GM12878 (cell line): ENCODE data around the gene ZBTB18. TPM values are rescaled to one million over a fixed set of nuclear protein-coding genes. Genes with fewer than 3 reads are reported as not detected.

Experiments
- ATAC-seq: fragments of 200-7000 bp; cut with Tn5 transposase; 3 replicates; pipeline ENCODE4 v1.9.1; 2020; ENCODE audit warnings: mild to moderate bottlenecking, moderate library complexity
- BruUV-seq: library from RNA; stranded (reverse); fragments of 400-500 nt; replicated peaks from 2 replicates; lab custom pipeline; 2021; lab: Mats Ljungman, UMichigan
- CTCF ChIA-PET: fragments of 300-600 bp; sonication (Branson Sonifier 250); formaldehyde crosslinking; extraction: SDS; loops from one replicate; lab custom pipeline; 2021; ENCODE audit warnings: inconsistent platforms; lab: Yijun Ruan, JAX
- POLR2A ChIA-PET: fragments of 350-600 bp; formaldehyde crosslinking; extraction: SDS; loops from one replicate; lab custom pipeline; 2021; ENCODE audit warnings: inconsistent platforms; lab: Charles Lee
- RAD21 ChIA-PET: fragments of 300-600 bp; sonication (Branson Sonifier 250); formaldehyde crosslinking; loops from one replicate; lab custom pipeline; 2023; ENCODE audit warnings: antibody characterized with exemption; ENCODE audit not compliant: unreplicated experiment; lab: Charles Lee
- SMC1A ChIA-PET: fragments of 300-600 bp; sonication (Branson Sonifier 250); formaldehyde crosslinking; loops from one replicate; lab custom pipeline; 2023; ENCODE audit not compliant: unreplicated experiment, uncharacterized antibody; lab: Charles Lee
- DNase-seq: peaks from one replicate; pipeline ENCODE4 v3.0.0-alpha.2; 2011; ENCODE audit warnings: low read depth, low spot score
- FAIRE-seq: peaks from 3 replicates; lab custom pipeline; 2011; peaks lifted over from hg19 to GRCh38; lab: Jason Lieb, UNC
- H2AFZ ChIP-seq: 2 replicates; pipeline ENCODE4 v1.6.0; 2011; ENCODE audit warnings: low read depth, low read length, control low read depth; ENCODE audit not compliant: control insufficient read depth
- H3K27ac ChIP-seq: 2 replicates; pipeline ENCODE4 v1.5.1; 2011; ENCODE audit warnings: control low read depth; ENCODE audit not compliant: control insufficient read depth, insufficient read depth
- H3K27me3 ChIP-seq, 2 experiments: replicated peaks in 1 of 2; 2 replicates each; pipeline versions ENCODE4 v1.6.0 to v1.6.1; 2011; ENCODE audit warnings: low read length in 1 of 2; ENCODE audit not compliant: control insufficient read depth in 2 of 2, insufficient read depth in 2 of 2
- H3K36me3 ChIP-seq, 2 experiments: 2 replicates each; pipeline ENCODE4 v1.5.1; 2011; ENCODE audit warnings: low read length in 1 of 2; ENCODE audit not compliant: control insufficient read depth in 2 of 2, insufficient read depth in 2 of 2
- H3K4me1 ChIP-seq: 2 replicates; pipeline ENCODE4 v1.6.1; 2011; ENCODE audit warnings: mild to moderate bottlenecking, low read length, moderate library complexity, mixed read lengths; ENCODE audit not compliant: control insufficient read depth, insufficient read depth
- H3K4me2 ChIP-seq: 2 replicates; pipeline ENCODE4 v1.6.0; 2011; ENCODE audit warnings: control low read depth; ENCODE audit not compliant: control insufficient read depth, insufficient read depth
- H3K4me3 ChIP-seq: fragments of 200-600 bp; sonication (generic); 2 replicates; pipeline ENCODE4 v1.5.1; 2016
- H3K79me2 ChIP-seq: 2 replicates; pipeline ENCODE4 v1.6.0; 2011; ENCODE audit warnings: low read length; ENCODE audit not compliant: control insufficient read depth, insufficient read depth
- H3K9ac ChIP-seq: 2 replicates; pipeline ENCODE4 v1.8.0; 2011; ENCODE audit warnings: low read length, control low read depth, mixed read lengths; ENCODE audit not compliant: control insufficient read depth, insufficient read depth
- H3K9me3 ChIP-seq: replicated peaks from 3 replicates; pipeline ENCODE4 v1.5.1; 2011; ENCODE audit warnings: mild to moderate bottlenecking, low read length; ENCODE audit not compliant: control insufficient read depth, insufficient read depth
- H4K20me1 ChIP-seq: 2 replicates; pipeline ENCODE4 v1.6.0; 2011; ENCODE audit not compliant: control insufficient read depth, insufficient read depth
- BCL11A ChIP-seq: IDR thresholded peaks from 2 replicates; pipeline ENCODE4 v1.6.1; 2011; ENCODE audit warnings: low read depth, low read length
- EP300 ChIP-seq, 2 experiments: fragments of 150-350 bp in 1 of 2; IDR thresholded peaks; 2 replicates each; pipeline ENCODE4 v1.6.1; 2011 to 2012; ENCODE audit warnings: low read depth in 2 of 2, low read length in 2 of 2, borderline replicate concordance in 1 of 2, improper control_type of control experiment in 1 of 2, inconsistent platforms in 1 of 2; ENCODE audit not compliant: control insufficient read depth in 1 of 2
- EZH2 ChIP-seq: IDR thresholded peaks from 2 replicates; pipeline ENCODE4 v1.6.1; 2012; ENCODE audit warnings: low read depth, mild to moderate bottlenecking, control low read depth, inconsistent platforms, low read length, borderline replicate concordance; ENCODE audit not compliant: control insufficient read depth
- IKZF1 ChIP-seq: fragments of 450-650 bp; conservative IDR thresholded peaks from 2 replicates; pipeline ENCODE4 v1.6.1; 2017; ENCODE audit warnings: antibody characterized with exemption, mild to moderate bottlenecking
- IKZF2 ChIP-seq, 2 experiments: fragments of 450-650 bp; IDR thresholded peaks; 2 replicates each; pipeline ENCODE4 v1.6.1; 2017; ENCODE audit warnings: mild to moderate bottlenecking in 2 of 2, moderate library complexity in 2 of 2
- JUNB ChIP-seq: IDR thresholded peaks from 2 replicates; pipeline ENCODE4 v1.6.1; 2016; ENCODE audit warnings: antibody characterized with exemption, mild to moderate bottlenecking
- MTA2 ChIP-seq: fragments of 450-650 bp; IDR thresholded peaks from 2 replicates; pipeline ENCODE4 v1.6.1; 2016; ENCODE audit warnings: low read depth, mild to moderate bottlenecking, moderate library complexity
- NR2C1 ChIP-seq: fragments of 450-650 bp; IDR thresholded peaks from 2 replicates; pipeline ENCODE4 v1.6.1; 2017; ENCODE audit warnings: antibody characterized with exemption, mild to moderate bottlenecking, moderate library complexity
- SMC3 ChIP-seq: IDR thresholded peaks from 2 replicates; pipeline ENCODE4 v1.6.1; 2011; ENCODE audit warnings: low read length, improper control_type of control experiment, borderline replicate concordance
- WGBS: methylation state at CpG from one replicate; pipeline ENCODE4 v1.1.6; 2016; ENCODE audit warnings: low lambda C conversion rate; ENCODE audit not compliant: insufficient replicate concordance, insufficient coverage; ENCODE audit errors: missing lambda C conversion rate; 5-methylcytosine and 5-hydroxymethylcytosine counted together
- in situ Hi-C: fragments of 300-500 bp; cut with MboI; formaldehyde crosslinking; loops from 9 replicates; pipeline ENCODE4 v1.14.3; 2018; ENCODE audit warnings: mixed read lengths
- intact Hi-C: fragments of 100-400 bp; cut with micrococcal nuclease; formaldehyde crosslinking; loops from one replicate; pipeline ENCODE4 v1.14.2; 2022; ENCODE audit not compliant: unreplicated experiment
- polyA plus RNA-seq, 11 experiments: library from polyadenylated mRNA; depleted of rRNA in 4 of 11; unstranded in 6 of 11; stranded (reverse) in 5 of 11; fragments of >200 nt; fragmentation: Nextera tagmentation in 4 of 11; fragmentation: Illumina TruSeq in 1 of 11; extraction: Ambion mirVana in 4 of 11; extraction: Trizol in 1 of 11; gene quantifications; 1 replicate in 1 of 11; 2 replicates in 10 of 11; pipeline versions ENCODE4 v1.2.1 to v1.2.3, GENCODE V29; 2011 to 2016; ENCODE audit warnings: inconsistent platforms in 2 of 11, missing spikeins in 2 of 11, low read depth in 1 of 11
- total RNA-seq, 4 experiments: library from RNA; depleted of rRNA in 3 of 4; stranded (reverse); fragments of >200 nt in 3 of 4; fragmentation: Illumina TruSeq in 1 of 4; extraction: Trizol in 1 of 4; gene quantifications; 2 replicates each; pipeline versions ENCODE4 v1.2.1 to v1.2.3, GENCODE V29; 2013 to 2021
- TF ChIP-seq, protein P1 (sequence below): IDR thresholded peaks from 2 replicates; pipeline ENCODE4 v1.6.1; 2012; ENCODE audit warnings: low read depth, low read length, improper control_type of control experiment

The ZBTB18 gene
- total and polyA plus RNA-seq, 10 of the 15 experiments (the other 5 are each of a cell fraction or from before 2014, with no cell fraction given) = 0.27 to 8.6 (median 6.1) TPM

DNA sequence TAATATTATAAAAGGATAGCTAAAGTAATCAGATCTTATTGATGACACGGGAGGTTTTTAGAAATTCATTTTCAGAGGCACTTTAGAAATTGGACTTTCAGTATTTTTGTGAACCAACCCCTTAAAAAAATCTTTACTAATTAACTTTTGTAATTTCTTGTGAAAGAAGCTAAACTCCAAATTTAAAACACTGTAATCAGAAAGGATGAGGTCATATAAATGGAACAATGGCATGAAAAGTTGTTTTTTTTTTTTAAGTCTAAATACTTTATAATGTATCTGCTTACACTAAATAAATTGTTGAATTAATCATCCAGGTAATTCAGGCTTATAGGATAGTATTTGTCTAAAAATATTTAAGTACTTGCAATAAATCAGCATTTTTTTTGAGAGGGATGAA, 9.0 kb downstream of the ZBTB18 start (continued):
- TF ChIP-seq, protein P1, sequence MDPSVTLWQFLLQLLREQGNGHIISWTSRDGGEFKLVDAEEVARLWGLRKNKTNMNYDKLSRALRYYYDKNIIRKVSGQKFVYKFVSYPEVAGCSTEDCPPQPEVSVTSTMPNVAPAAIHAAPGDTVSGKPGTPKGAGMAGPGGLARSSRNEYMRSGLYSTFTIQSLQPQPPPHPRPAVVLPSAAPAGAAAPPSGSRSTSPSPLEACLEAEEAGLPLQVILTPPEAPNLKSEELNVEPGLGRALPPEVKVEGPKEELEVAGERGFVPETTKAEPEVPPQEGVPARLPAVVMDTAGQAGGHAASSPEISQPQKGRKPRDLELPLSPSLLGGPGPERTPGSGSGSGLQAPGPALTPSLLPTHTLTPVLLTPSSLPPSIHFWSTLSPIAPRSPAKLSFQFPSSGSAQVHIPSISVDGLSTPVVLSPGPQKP = no peak
- TF ChIP-seq IKZF2 (IDR thresholded peaks at IDR 0.05) = no peak
- no peak for TF ChIP-seq SMC3
- TF ChIP-seq IKZF1 = no peak
- no peak for TF ChIP-seq JUNB
- no peak for TF ChIP-seq NR2C1
- TF ChIP-seq EZH2 = no peak
- TF ChIP-seq, all 136 proteins: peak for 0

- ChIA-PET SMC1A (interaction anchor here (0.7 to 7.3 kb wide), 5 partner anchors 9 to 26 kb away, joined by 4 to 45 read pairs (median 5); partner anchors contain the start of gene ZBTB18), RAD21 (interaction anchor here (0.8 to 3.4 kb wide), 3 partner anchors 9 to 84 kb away, joined by 3 to 15 read pairs (median 6); partner anchors contain the start of gene ZBTB18), CTCF (interaction anchor here (0.8 to 1.4 kb wide), 3 partner anchors 9 to 312 kb away, joined by 3 read pairs; partner anchors contain the start of gene ZBTB18), POLR2A (interaction anchor here (1.8 to 2.1 kb wide), 2 partner anchors 9 to 12 kb away, joined by 5 to 11 read pairs; partner anchors contain the start of gene ZBTB18)
- TF ChIP-seq EP300 (IDR thresholded peaks at IDR 0.05; ENCODE audit: borderline replicate concordance in 1 of 2, control insufficient read depth in 1 of 2, low read depth in 2 of 2, low read length in 2 of 2) = 0 out of 4 replicates have a peak, but pooled peaks of 1 of the 2 experiments have one; percentile 12
- no peak for TF ChIP-seq BCL11A
- peak; percentile 45; the same call in 1 of the 2 replicates for TF ChIP-seq MTA2
- FAIRE-seq (no peak), ATAC-seq (peak; percentile 74), DNase-seq (no peak)
- no peak overlapping the region for H3K4me3 ChIP-seq
- H3K27ac ChIP-seq = no peak overlapping the region
- 82% methylated on average over 2 of the region's 2 CpGs for WGBS
- BruUV-seq = no TSS peak
- H3K4me1 ChIP-seq = no peaks in the 10 kb centered on the region
- intact Hi-C loops (no loop called here), in situ Hi-C loops (no loop called here)
- no peak overlapping the region for H3K4me2 ChIP-seq
- H3K79me2 ChIP-seq = no peaks in the 10 kb centered on the region
- no peaks in the 10 kb centered on the region for H3K27me3 ChIP-seq
- H3K36me3 ChIP-seq = no peaks in the 10 kb centered on the region
- no peaks in the 10 kb centered on the region for H3K9me3 ChIP-seq
- H2AFZ ChIP-seq = no peak overlapping the region
- no peak overlapping the region for H3K9ac ChIP-seq
- H4K20me1 ChIP-seq = no peaks in the 10 kb centered on the region
Measured at GRCh38 chr1:244060686-244061085, 9.6 kb downstream of the ZBTB18 start.
